ENCODE results near the gene CADPS2.

DNA sequence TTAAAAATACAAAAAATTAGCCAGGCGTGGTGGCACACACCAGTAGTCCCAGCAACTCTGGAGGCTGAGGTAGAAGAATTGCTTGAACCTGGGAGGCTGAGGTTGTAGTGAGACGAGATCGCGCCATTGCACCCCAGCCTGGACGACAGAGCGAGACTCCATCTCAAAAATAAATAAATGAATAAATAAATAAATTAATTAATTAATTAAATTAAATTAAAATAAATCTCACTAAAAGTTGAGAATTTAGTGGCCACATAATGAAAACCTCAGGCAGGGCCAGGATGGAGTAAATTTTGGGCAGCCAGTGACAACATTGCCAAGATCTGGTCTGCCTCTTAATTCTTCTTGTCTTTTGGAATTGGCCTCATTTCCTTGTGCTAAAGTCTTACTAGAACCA is 394.3 kb downstream of the CADPS2 start:
- TF ChIP-seq POLR2AphosphoS5 (IDR thresholded peaks at IDR 0.05; ENCODE audit: low read depth, low read length) = no peak
- no peak for TF ChIP-seq TAF1 (IDR thresholded peaks at IDR 0.05; ENCODE audit: borderline replicate concordance, insufficient read depth, low read length)
- TF ChIP-seq, protein P1, sequence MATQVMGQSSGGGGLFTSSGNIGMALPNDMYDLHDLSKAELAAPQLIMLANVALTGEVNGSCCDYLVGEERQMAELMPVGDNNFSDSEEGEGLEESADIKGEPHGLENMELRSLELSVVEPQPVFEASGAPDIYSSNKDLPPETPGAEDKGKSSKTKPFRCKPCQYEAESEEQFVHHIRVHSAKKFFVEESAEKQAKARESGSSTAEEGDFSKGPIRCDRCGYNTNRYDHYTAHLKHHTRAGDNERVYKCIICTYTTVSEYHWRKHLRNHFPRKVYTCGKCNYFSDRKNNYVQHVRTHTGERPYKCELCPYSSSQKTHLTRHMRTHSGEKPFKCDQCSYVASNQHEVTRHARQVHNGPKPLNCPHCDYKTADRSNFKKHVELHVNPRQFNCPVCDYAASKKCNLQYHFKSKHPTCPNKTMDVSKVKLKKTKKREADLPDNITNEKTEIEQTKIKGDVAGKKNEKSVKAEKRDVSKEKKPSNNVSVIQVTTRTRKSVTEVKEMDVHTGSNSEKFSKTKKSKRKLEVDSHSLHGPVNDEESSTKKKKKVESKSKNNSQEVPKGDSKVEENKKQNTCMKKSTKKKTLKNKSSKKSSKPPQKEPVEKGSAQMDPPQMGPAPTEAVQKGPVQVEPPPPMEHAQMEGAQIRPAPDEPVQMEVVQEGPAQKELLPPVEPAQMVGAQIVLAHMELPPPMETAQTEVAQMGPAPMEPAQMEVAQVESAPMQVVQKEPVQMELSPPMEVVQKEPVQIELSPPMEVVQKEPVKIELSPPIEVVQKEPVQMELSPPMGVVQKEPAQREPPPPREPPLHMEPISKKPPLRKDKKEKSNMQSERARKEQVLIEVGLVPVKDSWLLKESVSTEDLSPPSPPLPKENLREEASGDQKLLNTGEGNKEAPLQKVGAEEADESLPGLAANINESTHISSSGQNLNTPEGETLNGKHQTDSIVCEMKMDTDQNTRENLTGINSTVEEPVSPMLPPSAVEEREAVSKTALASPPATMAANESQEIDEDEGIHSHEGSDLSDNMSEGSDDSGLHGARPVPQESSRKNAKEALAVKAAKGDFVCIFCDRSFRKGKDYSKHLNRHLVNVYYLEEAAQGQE (IDR thresholded peaks at IDR 0.05; ENCODE audit: insufficient read depth in 1 of 2, low read depth in 2 of 2, low read length in 2 of 2) = no peak
- TF ChIP-seq SIN3A (IDR thresholded peaks at IDR 0.05; ENCODE audit: borderline replicate concordance, insufficient read depth, low read length) = no peak
- TF ChIP-seq FOXP2 (optimal IDR thresholded peaks at IDR 0.05; ENCODE audit: borderline replicate concordance, extremely low read depth, extremely low read length, insufficient read depth) = no peak

All from PFSK-1 (cell line).